Fibroblast of lung (primary cell): Measurements from ENCODE around the gene CENPE. TPM values are rescaled to one million over a fixed set of nuclear protein-coding genes. Genes with fewer than 3 reads are reported as not detected.
A peak's percentile ranks its signal among the peaks of the same experiment; 100 is the strongest.
"Not testable (repeated sequence)": the region's sequence is repeated elsewhere in the genome, so short reads cannot be mapped to it uniquely, and the experiment has no call there.

Experiments used
- DNase-seq, 2 donors: peaks; one replicate each; pipeline versions ENCODE4 v3.0.0 to v3.0.0-alpha.2; 2010; ENCODE audit warnings: low read depth in 2 of 2
- H2AFZ ChIP-seq: 2 replicates; pipeline ENCODE4 v1.5.1; 2012; ENCODE audit warnings: low read length, control low read depth, inconsistent platforms
- H3K27ac ChIP-seq: 2 replicates; pipeline ENCODE4 v1.5.1; 2011; ENCODE audit warnings: low read length, control low read depth; ENCODE audit not compliant: insufficient read depth
- H3K27me3 ChIP-seq: 2 replicates; pipeline ENCODE4 v1.5.1; 2011; ENCODE audit warnings: mild to moderate bottlenecking, low read length; ENCODE audit not compliant: control insufficient read depth, insufficient read depth
- H3K36me3 ChIP-seq: 2 replicates; pipeline ENCODE4 v1.5.1; 2011; ENCODE audit warnings: low read length; ENCODE audit not compliant: control insufficient read depth, insufficient read depth
- H3K4me1 ChIP-seq: 2 replicates; pipeline ENCODE4 v1.5.1; 2011; ENCODE audit warnings: low read length; ENCODE audit not compliant: control insufficient read depth, insufficient read depth; ENCODE audit errors: extremely low read depth
- H3K4me2 ChIP-seq: 2 replicates; pipeline ENCODE4 v1.5.1; 2011; ENCODE audit warnings: low read length, control low read depth; ENCODE audit not compliant: insufficient read depth; ENCODE audit errors: extremely low read depth
- H3K4me3 ChIP-seq, 4 experiments: fragments of 200-600 bp in 1 of 4; sonication (generic) in 1 of 4; replicated peaks in 1 of 4; 2 replicates each; pipeline ENCODE4 v1.5.1; 2011 to 2016; ENCODE audit warnings: low read length in 4 of 4, low read depth in 3 of 4, mild to moderate bottlenecking in 3 of 4, control low read depth in 2 of 4, inconsistent platforms in 1 of 4, mixed read lengths in 1 of 4; ENCODE audit not compliant: insufficient read depth in 1 of 4; ENCODE audit errors: control extremely low read depth in 1 of 4
- H3K79me2 ChIP-seq: 2 replicates; pipeline ENCODE4 v1.5.1; 2012; ENCODE audit warnings: mild to moderate bottlenecking, low read length, inconsistent platforms; ENCODE audit not compliant: control insufficient read depth, insufficient read depth
- H3K9ac ChIP-seq: 2 replicates; pipeline ENCODE4 v1.5.1; 2011; ENCODE audit warnings: mild to moderate bottlenecking, low read length, control low read depth; ENCODE audit not compliant: insufficient read depth
- H3K9me3 ChIP-seq: 2 replicates; pipeline ENCODE4 v1.5.1; 2012; ENCODE audit warnings: low read depth, low read length; ENCODE audit not compliant: control insufficient read depth, insufficient read depth
- H4K20me1 ChIP-seq: 2 replicates; pipeline ENCODE4 v1.5.1; 2011; ENCODE audit warnings: low read length; ENCODE audit not compliant: control insufficient read depth, insufficient read depth; ENCODE audit errors: extremely low read depth
- EZH2 ChIP-seq: IDR thresholded peaks from 2 replicates; pipeline ENCODE4 v1.5.1; 2012; ENCODE audit warnings: low read length, control low read depth, mild to moderate bottlenecking; ENCODE audit errors: missing control alignments
- polyA minus RNA-seq: library from RNA; depleted of rRNA, polyadenylated mRNA; stranded (reverse); fragments of >200 nt; gene quantifications from 2 replicates; pipeline ENCODE4 v1.2.3, GENCODE V29; 2011; ENCODE audit warnings: low replicate concordance
- polyA plus RNA-seq, 2 donors: library from polyadenylated mRNA; depleted of rRNA in 1 of 2; stranded (reverse) in 1 of 2; unstranded in 1 of 2; fragments of >200 nt; gene quantifications; 2 replicates each; pipeline ENCODE4 v1.2.1, GENCODE V29; 2011 to 2012; ENCODE audit warnings: missing spikeins in 1 of 2
- total RNA-seq: library from RNA; depleted of rRNA; stranded (reverse); fragments of >200 nt; gene quantifications from 2 replicates; pipeline ENCODE4 v1.2.1, GENCODE V29; 2014
- TF ChIP-seq, protein P1 (sequence below), 2 donors: IDR thresholded peaks in 1 of 2; conservative IDR thresholded peaks in 1 of 2; 1 replicate in 1 of 2; 2 replicates in 1 of 2; pipeline ENCODE4 v1.5.1; 2011 to 2012; ENCODE audit warnings: low read length in 2 of 2, control low read depth in 1 of 2, inconsistent platforms in 1 of 2, low read depth in 1 of 2, mild to moderate bottlenecking in 1 of 2

The CENPE gene, protein sequence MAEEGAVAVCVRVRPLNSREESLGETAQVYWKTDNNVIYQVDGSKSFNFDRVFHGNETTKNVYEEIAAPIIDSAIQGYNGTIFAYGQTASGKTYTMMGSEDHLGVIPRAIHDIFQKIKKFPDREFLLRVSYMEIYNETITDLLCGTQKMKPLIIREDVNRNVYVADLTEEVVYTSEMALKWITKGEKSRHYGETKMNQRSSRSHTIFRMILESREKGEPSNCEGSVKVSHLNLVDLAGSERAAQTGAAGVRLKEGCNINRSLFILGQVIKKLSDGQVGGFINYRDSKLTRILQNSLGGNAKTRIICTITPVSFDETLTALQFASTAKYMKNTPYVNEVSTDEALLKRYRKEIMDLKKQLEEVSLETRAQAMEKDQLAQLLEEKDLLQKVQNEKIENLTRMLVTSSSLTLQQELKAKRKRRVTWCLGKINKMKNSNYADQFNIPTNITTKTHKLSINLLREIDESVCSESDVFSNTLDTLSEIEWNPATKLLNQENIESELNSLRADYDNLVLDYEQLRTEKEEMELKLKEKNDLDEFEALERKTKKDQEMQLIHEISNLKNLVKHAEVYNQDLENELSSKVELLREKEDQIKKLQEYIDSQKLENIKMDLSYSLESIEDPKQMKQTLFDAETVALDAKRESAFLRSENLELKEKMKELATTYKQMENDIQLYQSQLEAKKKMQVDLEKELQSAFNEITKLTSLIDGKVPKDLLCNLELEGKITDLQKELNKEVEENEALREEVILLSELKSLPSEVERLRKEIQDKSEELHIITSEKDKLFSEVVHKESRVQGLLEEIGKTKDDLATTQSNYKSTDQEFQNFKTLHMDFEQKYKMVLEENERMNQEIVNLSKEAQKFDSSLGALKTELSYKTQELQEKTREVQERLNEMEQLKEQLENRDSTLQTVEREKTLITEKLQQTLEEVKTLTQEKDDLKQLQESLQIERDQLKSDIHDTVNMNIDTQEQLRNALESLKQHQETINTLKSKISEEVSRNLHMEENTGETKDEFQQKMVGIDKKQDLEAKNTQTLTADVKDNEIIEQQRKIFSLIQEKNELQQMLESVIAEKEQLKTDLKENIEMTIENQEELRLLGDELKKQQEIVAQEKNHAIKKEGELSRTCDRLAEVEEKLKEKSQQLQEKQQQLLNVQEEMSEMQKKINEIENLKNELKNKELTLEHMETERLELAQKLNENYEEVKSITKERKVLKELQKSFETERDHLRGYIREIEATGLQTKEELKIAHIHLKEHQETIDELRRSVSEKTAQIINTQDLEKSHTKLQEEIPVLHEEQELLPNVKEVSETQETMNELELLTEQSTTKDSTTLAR (N-terminal part only)
- total RNA-seq (1.5 and 8.6 TPM in 2 replicates), polyA plus RNA-seq (4.1 and 10.1 TPM in 2 replicates), polyA minus RNA-seq (0.04 TPM in 2 replicates)
- polyA plus RNA-seq (2012), result 4.2 and 8.3 TPM in 2 replicates

GRCh38 chr4:103198111-103198765 is at the start of gene CENPE:
CENPE (minus strand) TSS chr4:103198343; CDS start chr4:103198319, 24 bp downstream.
- peak within 1 kb of the TSS; percentile 91 for H3K4me2 ChIP-seq
- H3K9ac ChIP-seq, result peak within 1 kb of the TSS; percentile 69
- H3K36me3 ChIP-seq, result no peaks in the 10 kb centered on the region
- peak; percentile 87 to 90 for DNase-seq
- peak within 1 kb of the TSS; percentile 74 to 82 (median 76) for H3K4me3 ChIP-seq
- H3K4me1 ChIP-seq, result no peaks in the 10 kb centered on the region
- no peaks in the 10 kb centered on the region for H3K27me3 ChIP-seq
- H4K20me1 ChIP-seq, result no peaks in the 10 kb centered on the region
- peaks cover 19% of the 10 kb centered on the region for H3K79me2 ChIP-seq
- peak within 1 kb of the TSS; percentile 86 for H3K27ac ChIP-seq
- peak within 1 kb of the TSS; percentile 96 for H2AFZ ChIP-seq
- no peaks in the 10 kb centered on the region for H3K9me3 ChIP-seq
- TF ChIP-seq EZH2, result no peak
- TF ChIP-seq, protein P1, sequence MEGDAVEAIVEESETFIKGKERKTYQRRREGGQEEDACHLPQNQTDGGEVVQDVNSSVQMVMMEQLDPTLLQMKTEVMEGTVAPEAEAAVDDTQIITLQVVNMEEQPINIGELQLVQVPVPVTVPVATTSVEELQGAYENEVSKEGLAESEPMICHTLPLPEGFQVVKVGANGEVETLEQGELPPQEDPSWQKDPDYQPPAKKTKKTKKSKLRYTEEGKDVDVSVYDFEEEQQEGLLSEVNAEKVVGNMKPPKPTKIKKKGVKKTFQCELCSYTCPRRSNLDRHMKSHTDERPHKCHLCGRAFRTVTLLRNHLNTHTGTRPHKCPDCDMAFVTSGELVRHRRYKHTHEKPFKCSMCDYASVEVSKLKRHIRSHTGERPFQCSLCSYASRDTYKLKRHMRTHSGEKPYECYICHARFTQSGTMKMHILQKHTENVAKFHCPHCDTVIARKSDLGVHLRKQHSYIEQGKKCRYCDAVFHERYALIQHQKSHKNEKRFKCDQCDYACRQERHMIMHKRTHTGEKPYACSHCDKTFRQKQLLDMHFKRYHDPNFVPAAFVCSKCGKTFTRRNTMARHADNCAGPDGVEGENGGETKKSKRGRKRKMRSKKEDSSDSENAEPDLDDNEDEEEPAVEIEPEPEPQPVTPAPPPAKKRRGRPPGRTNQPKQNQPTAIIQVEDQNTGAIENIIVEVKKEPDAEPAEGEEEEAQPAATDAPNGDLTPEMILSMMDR (conservative IDR thresholded peaks at IDR 0.05 in 1 of 2, IDR thresholded peaks at IDR 0.05 in 1 of 2; ENCODE audit: low read depth in 1 of 2, low read length in 2 of 2), result no peak

- Histone ChIP-seq H3K27me3 (no peaks in the 10 kb centered on the region), H3K79me2 (no peaks in the 10 kb centered on the region), H2AFZ (no peak overlapping the region), H3K9ac (no peak overlapping the region), H3K27ac (no peak overlapping the region), H3K4me3 (no peak overlapping the region), H3K9me3 (no peaks in the 10 kb centered on the region), H3K4me2 (no peak overlapping the region), H3K4me1 (no peaks in the 10 kb centered on the region), H4K20me1 (no peaks in the 10 kb centered on the region), H3K36me3 (no peaks in the 10 kb centered on the region)
- TF ChIP-seq, protein P1 (conservative IDR thresholded peaks at IDR 0.05 in 1 of 2, IDR thresholded peaks at IDR 0.05 in 1 of 2; ENCODE audit: low read depth in 1 of 2, low read length in 2 of 2), result no peak
- no peak for TF ChIP-seq EZH2
- DNase-seq, result no peak
Observed at GRCh38 chr4:103244251-103244650, 46.1 kb upstream of the CENPE start.

GRCh38 chr4:103230938-103231337 is 32.8 kb upstream of the CENPE start:
- H3K4me3 ChIP-seq, DNase-seq, H3K36me3 ChIP-seq, H3K27ac ChIP-seq, H3K9me3 ChIP-seq, H3K4me2 ChIP-seq, H3K79me2 ChIP-seq, H2AFZ ChIP-seq, H3K4me1 ChIP-seq, H3K9ac ChIP-seq, H4K20me1 ChIP-seq, H3K27me3 ChIP-seq: not testable (repeated sequence)

GRCh38 chr4:103223556-103223955 is 25.4 kb upstream of the CENPE start:
- H3K9me3 ChIP-seq, H3K4me1 ChIP-seq: not testable (repeated sequence)

More at GRCh38 chr4:103223556-103223955, 25.4 kb upstream of the CENPE start:
- not testable (repeated sequence) for H3K9ac ChIP-seq, H4K20me1 ChIP-seq, H2AFZ ChIP-seq, H3K79me2 ChIP-seq, H3K36me3 ChIP-seq, DNase-seq, H3K4me2 ChIP-seq, H3K4me3 ChIP-seq, H3K27ac ChIP-seq, H3K27me3 ChIP-seq
